Measurements from ENCODE around the gene LAX1. TPM values are rescaled to one million over a fixed set of nuclear protein-coding genes. Genes with fewer than 3 reads are reported as not detected.

The LAX1 gene
- total RNA-seq, 1 donor from 2014 or later = 0.22 TPM

DNA sequence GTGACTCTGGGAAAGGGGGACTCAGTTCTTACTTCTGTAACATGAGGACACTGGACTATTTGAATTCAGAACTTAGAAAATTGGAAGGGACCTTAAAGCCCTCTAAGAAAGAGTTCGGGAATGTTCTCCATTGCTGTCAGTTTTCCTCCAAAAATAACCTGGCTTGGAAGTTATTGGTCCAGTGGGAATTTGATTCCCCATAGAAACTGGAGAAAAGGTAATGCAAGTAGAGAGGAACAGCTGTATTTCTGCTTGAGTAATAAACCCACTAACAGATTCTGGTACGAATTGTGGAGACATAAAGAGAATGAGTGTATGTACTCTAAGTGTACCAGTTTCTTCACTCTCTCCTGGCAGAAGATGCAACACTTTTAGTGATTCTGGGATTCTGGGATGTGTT is 32.2 kb downstream of the LAX1 start:
- ATAC-seq (no peak), DNase-seq (ENCODE audit: missing footprints) (no peak)
- intact Hi-C loops (cut with DNase I) = loop anchor here (10.0 kb wide), 1 partner anchor 172 kb away; the partner anchor contains the start of gene ATP2B4

DNA sequence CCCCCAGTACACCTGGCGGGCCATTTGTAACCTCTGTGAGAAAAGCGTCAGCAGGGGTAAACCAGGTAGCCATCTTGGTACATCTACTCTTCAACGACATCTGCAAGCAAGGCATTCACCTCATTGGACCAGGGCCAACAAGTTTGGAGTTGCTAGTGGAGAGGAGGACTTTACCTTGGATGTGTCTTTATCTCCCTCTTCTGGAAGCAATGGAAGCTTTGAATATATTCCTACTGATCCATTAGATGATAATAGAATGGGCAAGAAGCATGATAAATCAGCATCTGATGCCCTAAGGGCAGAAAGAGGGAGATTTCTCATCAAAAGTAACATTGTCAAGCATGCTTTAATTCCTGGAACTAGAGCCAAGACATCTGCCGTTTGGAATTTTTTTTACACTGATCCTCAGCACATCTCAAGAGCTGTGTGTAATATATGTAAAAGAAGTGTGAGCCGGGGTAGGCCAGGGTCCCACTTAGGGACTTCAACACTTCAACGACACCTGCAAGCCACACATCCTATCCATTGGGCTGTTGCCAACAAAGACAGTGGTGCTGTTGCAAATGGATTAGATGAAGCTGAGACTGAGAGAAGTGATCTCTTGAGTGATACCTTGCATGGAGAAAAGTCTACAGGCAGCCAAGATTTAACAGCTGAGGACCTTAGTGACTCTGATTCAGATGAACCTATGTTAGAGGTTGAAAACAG is 33.1 kb downstream of the LAX1 start:
- intact Hi-C loops (cut with DNase I) = loop anchor here (10.0 kb wide), 1 partner anchor 173 kb away; the partner anchor contains the start of gene ATP2B4
- no peak for ATAC-seq

DNA sequence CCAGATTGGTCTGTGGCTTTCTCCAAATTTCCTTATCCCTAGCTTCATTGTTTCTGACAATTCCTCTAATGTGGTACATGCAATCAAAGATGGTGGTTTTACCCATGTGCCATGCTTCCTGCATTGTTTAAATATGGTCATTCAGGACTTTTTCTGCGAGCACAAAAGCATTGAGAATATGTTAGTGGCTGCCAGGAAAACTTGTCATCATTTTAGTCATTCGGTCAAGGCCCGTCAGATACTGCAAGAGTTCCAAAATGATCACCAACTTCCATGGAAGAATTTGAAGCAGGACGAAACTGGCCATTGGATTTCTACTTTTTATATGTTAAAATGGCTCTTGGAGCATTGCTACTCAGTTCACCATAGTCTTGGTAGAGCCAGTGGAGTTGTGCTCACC is 34.2 kb downstream of the LAX1 start:
- intact Hi-C loops (cut with DNase I) = loop anchor here (10.0 kb wide), 1 partner anchor 174 kb away; the partner anchor contains the start of gene ATP2B4
- DNase-seq (ENCODE audit: missing footprints) = no peak
- ATAC-seq = no peak

More for the DNA sequence above, 33.1 kb downstream of the LAX1 start:
- DNase-seq (ENCODE audit: missing footprints) = no peak

DNA sequence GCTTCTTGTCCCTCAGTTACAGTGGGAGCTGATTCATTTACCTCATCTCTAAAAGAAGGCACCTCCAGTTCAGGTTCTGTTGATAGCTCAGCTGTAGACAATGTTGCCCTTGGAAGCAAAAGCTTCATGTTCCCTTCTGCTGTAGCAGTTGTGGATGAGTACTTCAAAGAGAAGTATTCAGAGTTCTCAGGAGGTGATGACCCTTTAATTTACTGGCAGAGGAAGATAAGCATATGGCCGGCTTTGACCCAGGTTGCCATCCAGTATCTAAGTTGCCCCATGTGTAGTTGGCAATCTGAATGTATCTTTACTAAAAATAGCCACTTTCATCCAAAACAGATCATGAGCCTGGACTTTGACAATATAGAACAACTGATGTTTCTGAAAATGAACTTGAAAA is 35.0 kb downstream of the LAX1 start:
- intact Hi-C loops (cut with DNase I) = loop anchor here (10.0 kb wide), 1 partner anchor 175 kb away; the partner anchor contains the start of gene ATP2B4
- DNase-seq (ENCODE audit: missing footprints) (no peak), ATAC-seq (no peak)

DNA sequence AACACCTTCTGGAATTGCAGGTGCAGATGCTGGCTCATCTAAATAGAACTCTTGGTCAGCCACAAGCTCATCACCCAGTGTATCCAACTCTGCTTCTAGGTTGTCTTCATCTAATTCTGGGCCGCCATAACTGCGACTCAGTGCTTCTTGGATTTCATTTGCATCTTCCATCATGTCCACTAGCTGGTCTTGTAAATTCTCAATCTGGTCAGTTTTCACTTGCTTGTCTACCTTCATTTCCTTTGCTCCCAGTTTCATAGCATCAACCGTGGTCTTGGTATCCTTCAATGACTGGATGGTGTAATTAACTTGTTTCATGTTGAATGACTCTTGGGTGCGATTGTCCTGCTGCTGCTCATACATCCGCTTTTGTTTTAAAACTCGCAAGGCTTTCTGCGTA is 40.7 kb downstream of the LAX1 start:
- ATAC-seq (no peak), DNase-seq (ENCODE audit: missing footprints) (no peak)
- intact Hi-C loops (cut with DNase I) = no loop called here

DNA sequence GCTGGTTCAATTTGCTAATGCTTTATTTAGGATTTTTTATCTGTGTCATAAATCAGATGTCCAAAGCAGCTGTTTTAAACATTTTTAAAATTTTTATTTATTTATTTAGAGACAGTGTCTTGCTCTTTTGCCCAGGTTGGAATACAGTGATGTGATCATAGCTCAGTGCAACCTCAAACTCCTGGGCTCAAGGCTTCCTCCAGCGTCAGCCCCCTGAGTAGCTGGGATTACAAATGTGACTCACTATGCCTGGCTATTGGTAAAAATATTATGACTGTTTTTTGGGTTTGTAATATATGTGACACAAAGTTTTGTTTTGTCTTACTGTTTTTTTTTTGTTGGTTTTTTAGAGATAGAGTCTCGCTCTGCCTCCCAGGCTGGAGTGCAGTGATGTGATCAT is 42.2 kb downstream of the LAX1 start:
- no peak for ATAC-seq
- no peak for DNase-seq (ENCODE audit: missing footprints)
- intact Hi-C loops (cut with DNase I) = no loop called here

DNA sequence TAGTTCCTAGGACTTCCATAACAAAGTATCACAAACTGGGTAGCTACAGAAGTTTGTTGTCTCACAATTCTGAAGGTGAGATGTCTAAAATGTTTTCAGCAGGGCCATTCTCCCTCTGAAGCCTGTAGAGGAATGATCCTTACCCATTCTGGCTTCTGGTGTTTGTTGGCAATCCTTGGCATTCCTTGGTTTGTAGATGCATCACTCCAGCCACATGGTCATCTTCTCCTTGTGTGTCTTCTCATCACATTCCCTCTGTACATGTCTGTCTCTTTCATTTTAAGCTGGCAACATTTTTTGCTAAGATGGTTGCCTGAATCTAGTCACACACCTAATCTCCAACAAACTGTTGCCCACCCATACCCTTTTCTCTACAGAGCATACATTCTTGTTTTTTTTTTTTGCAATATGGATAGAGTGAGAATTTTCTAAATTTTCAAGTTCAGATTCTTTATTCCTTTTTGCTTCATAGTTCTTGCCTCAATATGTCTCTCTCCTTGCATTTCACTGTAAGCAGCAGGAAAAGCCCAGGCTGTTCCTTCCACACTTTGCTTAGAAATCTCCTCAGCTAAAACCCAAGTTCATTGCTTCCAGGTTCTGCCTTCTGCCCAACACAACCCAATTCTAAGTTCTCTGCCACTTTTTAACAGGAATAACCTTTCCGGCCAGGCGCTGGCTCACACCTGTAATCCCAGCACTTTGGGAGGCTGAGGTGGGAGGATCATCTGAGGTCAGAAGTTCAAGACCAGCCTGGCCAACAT is 48.8 kb downstream of the LAX1 start:
- intact Hi-C loops (cut with DNase I) = no loop called here
- ATAC-seq (no peak), DNase-seq (ENCODE audit: missing footprints) (no peak)

DNA sequence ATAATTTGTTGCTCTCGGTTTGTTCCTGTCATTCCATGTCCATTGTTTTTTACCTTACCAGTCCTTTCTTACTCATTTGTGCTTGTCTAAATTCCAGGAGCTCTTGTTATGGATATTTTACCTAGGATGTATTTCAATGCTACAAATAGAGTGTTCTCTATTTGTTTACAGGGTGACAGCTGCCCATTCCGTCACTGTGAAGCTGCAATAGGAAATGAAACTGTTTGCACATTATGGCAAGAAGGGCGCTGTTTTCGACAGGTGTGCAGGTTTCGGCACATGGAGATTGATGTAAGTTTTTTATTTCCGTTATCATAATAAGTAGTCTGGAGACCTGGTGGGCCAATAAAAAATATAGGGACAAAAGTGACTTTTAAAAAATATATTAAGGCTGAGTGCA is 53.4 kb downstream of the LAX1 start:
- DNase-seq (ENCODE audit: missing footprints) = no peak
- no peak for ATAC-seq
- intact Hi-C loops (cut with DNase I) = no loop called here

DNA sequence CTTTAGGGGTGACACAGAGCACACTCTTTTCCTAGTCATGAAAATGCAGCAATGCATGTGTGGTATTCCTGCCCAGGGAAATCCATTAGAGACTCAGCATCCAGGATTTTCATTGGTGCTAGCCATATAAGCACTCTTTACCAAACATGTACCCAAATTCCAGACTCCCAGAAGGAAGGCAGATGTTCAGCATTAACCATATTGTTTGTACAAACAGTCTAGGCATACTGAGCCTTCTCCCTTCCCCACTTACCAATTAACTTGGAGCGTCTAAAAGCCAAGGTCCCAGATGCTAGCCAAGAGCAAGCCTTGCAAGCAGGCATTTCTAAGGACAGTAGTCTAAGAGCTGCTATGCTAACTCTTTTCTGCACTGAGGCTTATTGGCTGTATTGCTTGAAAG is 58.3 kb downstream of the LAX1 start:
- ATAC-seq = no peak
- intact Hi-C loops (cut with DNase I) = loop anchor here (10.0 kb wide), 1 partner anchor 109 kb away; no protein-coding TSS in a partner anchor
- DNase-seq (ENCODE audit: missing footprints) = no peak

Other genes starting within 250 kb of the LAX1 start
- gene ATP2B4, start 138.4 kb upstream of the LAX1 start, total RNA-seq = 87.1 TPM
- gene ZBED6, start 30.4 kb downstream of the LAX1 start, total RNA-seq = 13.0 TPM
- gene ZC3H11A, start 30.4 kb downstream of the LAX1 start, total RNA-seq = 54.4 TPM
- gene SNRPE, start 96.4 kb downstream of the LAX1 start, total RNA-seq = 63.1 TPM